Measurements from ENCODE around the gene METAP2.

- TF ChIP-seq GABPA (IDR thresholded peaks at IDR 0.05; ENCODE audit: low read depth), result no peak
- TF ChIP-seq CTCF (IDR thresholded peaks at IDR 0.05), result no peak
- TF ChIP-seq MEF2A (IDR thresholded peaks at IDR 0.05; ENCODE audit: borderline replicate concordance, low read depth), result no peak
- no peak for TF ChIP-seq USF2 (IDR thresholded peaks at IDR 0.05; ENCODE audit: borderline replicate concordance, low read depth, low read length)
- no peak for TF ChIP-seq RAD21 (IDR thresholded peaks at IDR 0.05; ENCODE audit: low read length)
- no peak for TF ChIP-seq RFX5 (IDR thresholded peaks at IDR 0.05; ENCODE audit: low read length)
- TF ChIP-seq YY1 (IDR thresholded peaks at IDR 0.05; ENCODE audit: low read depth), result no peak
- no peak for TF ChIP-seq MXI1 (IDR thresholded peaks at IDR 0.05; ENCODE audit: low read depth, low read length)
- TF ChIP-seq NRF1 (IDR thresholded peaks at IDR 0.05; ENCODE audit: low read depth, low read length), result no peak
- TF ChIP-seq EZH2phosphoT487 (IDR thresholded peaks at IDR 0.05; ENCODE audit: borderline replicate concordance, low read depth), result no peak
- no peak for TF ChIP-seq REST (IDR thresholded peaks at IDR 0.05; ENCODE audit: low read depth, low read length)
- TF ChIP-seq FOXM1 (IDR thresholded peaks at IDR 0.05; ENCODE audit: low read depth), result no peak
- no peak for TF ChIP-seq POLR2AphosphoS5 (IDR thresholded peaks at IDR 0.05; ENCODE audit: low read depth, low read length)
- TF ChIP-seq EP300 (IDR thresholded peaks at IDR 0.05; ENCODE audit: borderline replicate concordance in 1 of 2, low read depth in 1 of 2, low read length in 1 of 2), result no peak
These were observed 38.0 kb downstream of the METAP2 start for GRCh38 chr12:95511977-95512376.

All from SK-N-SH (cell line).